Measurements from ENCODE around the gene PHETA1. TPM values are rescaled to one million over a fixed set of nuclear protein-coding genes. Genes with fewer than 3 reads are reported as not detected.

PHETA1 gene
- total and polyA plus RNA-seq, 2 of the 13 experiments (the other 11 are each of a cell fraction or from before 2014, with no cell fraction given) = 11.3 to 20.8 TPM

- TF ChIP-seq PBX2 (CRISPR knock-in tag; IDR thresholded peaks at IDR 0.05) (no peak), ELF1 (CRISPR knock-in tag; IDR thresholded peaks at IDR 0.05) (peak; percentile 84), KLF9 (CRISPR knock-in tag; IDR thresholded peaks at IDR 0.05; ENCODE audit: low read depth) (no peak), ZFP36L1 (CRISPR knock-in tag; IDR thresholded peaks at IDR 0.05) (peak; percentile 73; the same call in 1 of the 2 replicates), PHF20 (CRISPR knock-in tag; IDR thresholded peaks at IDR 0.05) (peak; percentile 50), SIN3B (IDR thresholded peaks at IDR 0.05; ENCODE audit: low read length) (no peak), ZNF577 (CRISPR knock-in tag; IDR thresholded peaks at IDR 0.05; ENCODE audit: borderline replicate concordance, low read depth) (no peak), ZNF772 (CRISPR knock-in tag; IDR thresholded peaks at IDR 0.05) (peak; percentile 81; the same call in 1 of the 2 replicates), WIZ (CRISPR knock-in tag; IDR thresholded peaks at IDR 0.05) (no peak), ZNF34 (CRISPR knock-in tag; IDR thresholded peaks at IDR 0.05; ENCODE audit: borderline replicate concordance) (0 out of 2 replicates have a peak, but pooled peaks have one; percentile 65), ETV6 (CRISPR knock-in tag; conservative IDR thresholded peaks at IDR 0.05) (peak; percentile 68; the same call in 1 of the 2 replicates), ZNF841 (CRISPR knock-in tag; IDR thresholded peaks at IDR 0.05; ENCODE audit: borderline replicate concordance) (no peak), ZSCAN25 (CRISPR knock-in tag; IDR thresholded peaks at IDR 0.05) (peak; percentile 33; the same call in 1 of the 2 replicates), ZNF441 (CRISPR knock-in tag; IDR thresholded peaks at IDR 0.05; ENCODE audit: borderline replicate concordance) (no peak; the same call in 1 of the 2 replicates), ZBTB20 (CRISPR knock-in tag; IDR thresholded peaks at IDR 0.05; ENCODE audit: borderline replicate concordance, low read depth) (0 out of 2 replicates have a peak, but pooled peaks have one; percentile 81), IRX3 (CRISPR knock-in tag; IDR thresholded peaks at IDR 0.05; ENCODE audit: borderline replicate concordance, low read depth) (no peak), RBM22 (optimal IDR thresholded peaks at IDR 0.05; ENCODE audit: low read length) (peak; percentile 94), ZNF121 (CRISPR knock-in tag; IDR thresholded peaks at IDR 0.05) (peak; percentile 27; the same call in 1 of the 2 replicates), CREM (IDR thresholded peaks at IDR 0.05) (peak; percentile 81), CREM (CRISPR knock-in tag; IDR thresholded peaks at IDR 0.05) (no peak), NCOR1 (IDR thresholded peaks at IDR 0.05; ENCODE audit: borderline replicate concordance, low read length) (peak; percentile 91), RXRB (CRISPR knock-in tag; IDR thresholded peaks at IDR 0.05; ENCODE audit: borderline replicate concordance) (peak; percentile 99), ZBTB38 (CRISPR knock-in tag; IDR thresholded peaks at IDR 0.05) (no peak; the same call in 1 of the 2 replicates), ZNF619 (CRISPR knock-in tag; IDR thresholded peaks at IDR 0.05) (no peak), UBTF (CRISPR knock-in tag; IDR thresholded peaks at IDR 0.05) (peak; percentile 85), PRPF4 (IDR thresholded peaks at IDR 0.05; ENCODE audit: low read depth, low read length, poor library complexity, severe bottlenecking) (no peak), SOX6 (IDR thresholded peaks at IDR 0.05) (no peak), SOX6 (CRISPR knock-in tag; IDR thresholded peaks at IDR 0.05) (peak; percentile 88)
- TF ChIP-seq, protein P1, sequence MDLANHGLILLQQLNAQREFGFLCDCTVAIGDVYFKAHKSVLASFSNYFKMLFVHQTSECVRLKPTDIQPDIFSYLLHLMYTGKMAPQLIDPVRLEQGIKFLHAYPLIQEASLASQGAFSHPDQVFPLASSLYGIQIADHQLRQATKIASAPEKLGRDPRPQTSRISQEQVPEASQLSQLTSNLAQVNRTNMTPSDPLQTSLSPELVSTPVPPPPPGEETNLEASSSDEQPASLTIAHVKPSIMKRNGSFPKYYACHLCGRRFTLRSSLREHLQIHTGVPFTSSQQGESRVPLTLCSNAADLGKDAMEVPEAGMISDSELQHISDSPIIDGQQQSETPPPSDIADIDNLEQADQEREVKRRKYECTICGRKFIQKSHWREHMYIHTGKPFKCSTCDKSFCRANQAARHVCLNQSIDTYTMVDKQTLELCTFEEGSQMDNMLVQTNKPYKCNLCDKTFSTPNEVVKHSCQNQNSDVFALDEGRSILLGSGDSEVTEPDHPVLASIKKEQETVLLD (CRISPR knock-in tag; IDR thresholded peaks at IDR 0.05; ENCODE audit: low read depth) = peak; percentile 66; the same call in 1 of the 2 replicates
These were observed 1.2 kb downstream of the PHETA1 start (continued) for GRCh38 chr12:111367661-111368221.
